ENCODE data around the gene PPFIBP1.

DNA sequence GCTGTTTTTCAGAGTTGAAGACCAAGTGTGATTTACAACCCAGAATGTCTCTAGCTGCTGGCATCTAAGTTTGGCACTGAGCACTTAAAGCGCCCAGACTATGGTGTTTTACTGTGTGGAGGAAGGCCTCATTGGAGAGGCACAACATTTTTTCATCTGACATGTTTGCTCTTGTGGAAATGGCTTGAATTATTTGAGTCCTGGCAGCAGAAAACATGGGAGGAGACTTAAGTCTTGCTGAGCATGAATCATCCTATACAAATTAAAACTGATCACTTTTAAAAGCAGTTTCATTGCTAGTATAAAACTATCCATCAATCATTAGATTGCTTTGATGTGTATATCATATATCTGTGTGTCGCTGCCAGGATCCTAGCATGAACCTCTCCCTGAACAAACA, 86.4 kb downstream of the PPFIBP1 start:
- TF ChIP-seq ZNF225 (CRISPR knock-in tag; IDR thresholded peaks at IDR 0.05) (no peak), ZBTB49 (CRISPR knock-in tag; IDR thresholded peaks at IDR 0.05; ENCODE audit: borderline replicate concordance) (no peak)
